Epithelial cell of proximal tubule (primary cell): Measurements from ENCODE around the gene FLT3. TPM values are rescaled to one million over a fixed set of nuclear protein-coding genes. Genes with fewer than 3 reads are reported as not detected.

Experiments used
- DNase-seq: peaks from one replicate; pipeline ENCODE4 v3.0.0-alpha.2; 2011; ENCODE audit warnings: low read depth
- H3K4me3 ChIP-seq: 2 replicates; pipeline ENCODE4 v1.5.1; 2011; ENCODE audit warnings: low read depth, mild to moderate bottlenecking, low read length
- CTCF ChIP-seq: conservative IDR thresholded peaks from 2 replicates; pipeline ENCODE4 v1.5.1; 2012; ENCODE audit warnings: low read depth, mild to moderate bottlenecking, low read length
- total RNA-seq: library from RNA; depleted of rRNA; stranded (reverse); fragments of >200 nt; gene quantifications from 2 replicates; pipeline ENCODE4 v1.2.3, GENCODE V29; 2015

The FLT3 gene
- total RNA-seq, 1 donor from 2014 or later = 0.58 TPM

DNA sequence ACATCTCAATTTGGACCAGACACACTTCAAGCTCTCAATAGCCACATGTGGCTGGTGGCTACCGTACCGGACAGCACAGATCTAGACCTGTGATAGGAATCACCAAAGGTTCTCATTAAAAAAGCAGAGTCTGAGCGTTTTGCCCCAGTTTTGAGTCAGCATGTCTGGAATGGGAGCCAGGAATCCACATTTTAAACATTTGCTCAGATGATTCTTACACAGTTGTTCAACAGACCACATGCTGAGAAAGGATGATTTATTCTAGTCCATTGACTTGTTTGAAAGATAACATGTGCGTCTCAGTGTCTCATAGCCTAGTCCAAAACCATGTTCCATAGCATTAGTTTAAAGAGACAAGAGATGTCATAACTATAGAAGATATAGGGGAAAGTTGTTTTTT lies 53.4 kb downstream of the FLT3 start:
- no peak for DNase-seq
- H3K4me3 ChIP-seq = no peak overlapping the region
- TF ChIP-seq CTCF = no peak

DNA sequence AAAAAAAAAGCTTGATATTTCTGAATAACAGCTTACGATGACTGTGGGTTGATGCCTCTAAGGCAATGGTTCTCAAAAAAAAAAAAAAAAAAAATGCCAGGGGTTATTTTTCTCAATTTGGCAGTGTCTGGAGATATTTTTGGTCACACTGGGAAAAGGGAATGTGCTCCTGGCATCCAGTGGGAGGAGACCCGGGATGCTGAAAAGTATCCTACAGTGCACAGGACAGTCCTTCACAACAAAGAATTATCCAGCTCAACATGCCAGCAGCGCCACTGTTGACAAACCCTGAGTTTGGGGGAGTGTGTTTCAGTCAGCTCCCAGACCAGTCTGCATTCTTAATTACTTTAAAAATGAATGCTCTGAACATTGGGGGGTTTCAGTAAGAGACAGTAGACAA lies 54.5 kb downstream of the FLT3 start:
- DNase-seq = no peak
- no peak overlapping the region for H3K4me3 ChIP-seq
- TF ChIP-seq CTCF = no peak

GRCh38 chr13:28044608-28045007 lies 55.8 kb downstream of the FLT3 start:
- DNase-seq = no peak
- no peak overlapping the region for H3K4me3 ChIP-seq
- no peak for TF ChIP-seq CTCF

DNA sequence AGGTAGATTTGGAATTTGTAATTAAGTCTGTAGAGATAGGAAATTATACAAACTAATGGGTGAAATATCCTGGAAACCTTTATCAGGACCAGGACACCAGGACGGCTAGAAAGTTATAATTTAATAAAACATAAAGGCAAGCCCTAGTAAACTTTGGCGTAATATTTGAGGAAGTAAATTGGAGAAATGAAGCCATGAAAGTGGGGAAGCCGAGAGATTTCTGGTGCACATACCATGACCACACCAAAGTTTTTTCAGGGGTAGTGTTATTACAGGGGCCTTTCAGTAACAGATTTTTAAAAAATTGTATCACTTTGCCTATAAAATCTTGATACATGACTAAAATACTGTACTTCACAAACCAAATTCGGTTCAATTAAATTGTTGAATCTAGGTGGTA lies 57.2 kb downstream of the FLT3 start:
- DNase-seq = no peak
- no peak overlapping the region for H3K4me3 ChIP-seq
- TF ChIP-seq CTCF = no peak

GRCh38 chr13:28041501-28041900 lies 58.9 kb downstream of the FLT3 start:
- no peak for TF ChIP-seq CTCF
- no peak overlapping the region for H3K4me3 ChIP-seq
- no peak for DNase-seq

GRCh38 chr13:28041031-28041461 lies 59.3 kb downstream of the FLT3 start:
- no peak for TF ChIP-seq CTCF
- H3K4me3 ChIP-seq = no peak overlapping the region
- DNase-seq = no peak

DNA sequence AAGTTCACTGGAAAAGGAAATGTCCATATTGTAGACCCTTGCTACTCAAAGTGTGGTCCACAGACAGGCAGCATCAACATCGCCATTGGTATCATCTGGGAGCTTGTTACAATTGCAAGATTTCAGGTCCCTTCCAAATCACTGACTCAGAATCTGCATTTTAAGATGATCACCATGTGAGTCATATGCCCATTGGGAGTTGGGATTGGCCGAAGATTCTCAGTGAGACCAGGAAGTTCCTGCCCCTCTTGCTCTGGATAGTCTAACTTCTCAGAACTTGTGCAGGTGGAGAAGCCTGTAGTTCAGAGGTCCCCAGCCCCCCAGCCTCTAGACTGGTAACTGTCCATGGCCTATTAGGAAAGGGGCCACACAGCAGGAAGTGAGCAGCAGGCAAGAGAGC lies 63.0 kb downstream of the FLT3 start:
- no peak overlapping the region for H3K4me3 ChIP-seq
- no peak for DNase-seq
- TF ChIP-seq CTCF = no peak
